HUDEP-2 (cell line): ENCODE measurements around the gene LMO2.
"Not testable (repeated sequence)": the region's sequence is repeated elsewhere in the genome, so short reads cannot be mapped to it uniquely, and the experiment has no call there.

Experiments used
- DNase-seq, 76 experiments: peaks; one replicate each; lab custom pipeline; 2025; ENCODE audit not compliant: unreplicated experiment in 76 of 76; lab: John Stamatoyannopoulos, UW

Gene LMO2

GRCh38 chr11:33829430-33830141, 62.3 kb downstream of the LMO2 start:
- DNase-seq = peak in 55 of 76 experiments; percentile 6 to 59 (median 36)

GRCh38 chr11:33828604-33829429, 63.1 kb downstream of the LMO2 start:
- no peak for DNase-seq

DNA sequence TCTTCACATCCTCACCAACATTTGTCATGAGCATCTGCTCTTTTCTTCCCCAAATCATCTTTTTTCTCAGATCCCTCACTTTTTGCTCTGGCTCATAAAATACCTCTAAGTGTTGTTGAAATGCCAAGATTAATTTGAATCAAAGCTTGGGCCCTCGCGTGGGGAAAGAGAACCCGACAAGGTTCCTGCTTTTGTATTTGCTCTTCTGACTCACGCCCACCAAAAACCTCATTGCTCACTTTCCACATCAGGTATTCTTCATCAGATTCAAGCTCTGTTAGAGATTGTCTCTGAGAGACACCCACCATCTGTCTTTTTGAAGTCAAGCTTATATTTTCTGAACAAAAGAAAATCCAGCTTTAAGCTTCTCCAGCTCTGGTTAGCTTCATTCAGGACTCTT, 64.7 kb downstream of the LMO2 start:
- DNase-seq = no peak

DNA sequence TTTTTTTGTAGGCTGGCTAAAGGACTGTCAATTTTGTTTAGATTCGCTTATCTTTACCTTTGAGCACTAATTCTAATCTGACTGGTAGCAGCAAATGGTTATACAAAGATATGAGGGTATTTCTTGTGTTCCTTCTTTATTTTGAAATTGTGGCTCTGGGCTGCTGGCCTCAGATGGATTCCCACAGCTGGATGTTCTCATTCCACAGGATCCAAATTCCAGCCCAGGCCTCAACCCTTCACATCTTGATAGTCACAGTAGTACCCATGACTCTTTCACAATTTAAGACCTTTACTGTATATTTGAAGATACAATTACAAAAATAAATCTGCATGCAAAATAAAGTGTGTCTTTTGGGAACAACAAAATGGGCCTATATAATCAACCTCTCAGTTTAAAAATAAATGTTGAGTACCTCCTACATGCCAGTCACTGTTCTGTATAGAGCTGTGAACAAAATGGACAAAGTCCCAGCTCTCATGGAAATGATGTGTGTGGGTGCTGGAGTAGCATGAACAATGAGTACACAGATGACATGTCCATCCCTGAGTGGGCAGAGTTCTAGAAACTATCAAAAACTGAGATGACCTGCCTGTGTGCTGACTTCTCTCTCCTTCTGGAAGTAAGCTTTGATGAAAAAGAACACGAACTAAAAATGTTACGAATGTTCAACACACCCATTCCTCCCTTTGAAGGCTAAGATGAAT, 65.9 kb downstream of the LMO2 start:
- DNase-seq = no peak

GRCh38 chr11:33822981-33823380, 68.9 kb downstream of the LMO2 start:
- not testable (repeated sequence) for DNase-seq

DNA sequence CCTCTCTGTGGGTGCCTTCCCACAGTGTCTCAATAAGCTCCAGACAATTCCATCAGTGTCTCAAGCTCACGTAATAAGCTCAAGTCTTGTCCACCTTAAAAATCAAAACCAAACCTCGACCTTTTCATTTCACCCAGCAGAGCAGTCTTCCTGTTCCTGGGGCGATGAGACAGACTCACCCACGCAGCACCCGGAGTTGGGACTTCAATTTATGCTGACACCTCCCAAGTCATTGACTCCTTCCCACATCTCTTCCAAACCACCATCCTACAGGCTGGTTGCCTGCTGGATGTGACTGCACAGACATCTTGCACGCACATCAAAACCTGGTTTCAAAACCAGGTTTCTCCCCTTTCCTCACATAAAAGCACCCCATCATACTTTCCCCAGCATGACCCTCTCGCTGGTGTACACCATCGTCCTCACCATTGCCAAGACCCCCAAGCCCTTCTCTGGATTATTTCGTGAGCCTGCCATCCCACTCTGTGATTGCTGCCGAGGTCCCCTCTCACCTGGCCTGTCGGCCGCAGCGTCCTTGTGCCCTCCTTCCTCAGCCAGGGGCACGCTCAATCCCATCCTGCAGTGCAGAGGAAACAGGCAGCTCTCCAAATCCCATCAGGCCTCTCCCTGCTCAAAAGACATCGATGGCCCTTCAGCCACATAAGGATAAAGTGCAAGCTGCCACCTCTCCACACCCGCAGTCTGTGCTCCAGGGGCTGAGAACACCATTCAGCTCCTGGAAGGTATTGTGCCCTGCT, 72.4 kb downstream of the LMO2 start:
- DNase-seq = no peak
